H1 (cell line): Measurements from ENCODE around the gene PIK3CG. TPM values are rescaled to one million over a fixed set of nuclear protein-coding genes. Genes with fewer than 3 reads are reported as not detected.

Experiments
- CTCF ChIA-PET: fragments of 300-600 bp; sonication (Branson Sonifier 250); formaldehyde crosslinking; loops from one replicate; lab custom pipeline; 2021; ENCODE audit not compliant: partially characterized antibody; lab: Charles Lee
- POLR2A ChIA-PET: fragments of 300-600 bp; sonication (Branson Sonifier 250); formaldehyde crosslinking; loops from one replicate; lab custom pipeline; 2021; ENCODE audit warnings: inconsistent platforms; ENCODE audit not compliant: partially characterized antibody; lab: Charles Lee
- DNase-seq, 2 experiments: peaks; one replicate each; pipeline versions ENCODE4 v3.0.0 to v3.0.0-alpha.2; 2010 to 2022; ENCODE audit warnings: low spot score in 2 of 2, low read depth in 1 of 2, mixed read lengths in 1 of 2
- FAIRE-seq: peaks from 2 replicates; lab custom pipeline; 2011; peaks lifted over from hg19 to GRCh38; lab: Jason Lieb, UNC
- H2AFZ ChIP-seq: 2 replicates; pipeline ENCODE4 v1.8.1; 2012; ENCODE audit warnings: low read length, inconsistent platforms
- H2AK5ac ChIP-seq: 2 replicates; pipeline ENCODE4 v1.6.1; 2013; ENCODE audit warnings: low read depth, low read length
- H2BK120ac ChIP-seq: replicated peaks from 2 replicates; pipeline ENCODE3; 2013; ENCODE audit warnings: low read depth, low read length, inconsistent platforms
- H2BK12ac ChIP-seq: 2 replicates; pipeline ENCODE4 v1.6.1; 2013; ENCODE audit warnings: low read depth, low read length
- H2BK15ac ChIP-seq: 2 replicates; pipeline ENCODE4 v1.6.1; 2013; ENCODE audit warnings: low read length
- H2BK20ac ChIP-seq: 2 replicates; pipeline ENCODE4 v1.6.1; 2013; ENCODE audit warnings: low read length
- H2BK5ac ChIP-seq: 2 replicates; pipeline ENCODE4 v1.6.1; 2013; ENCODE audit warnings: low read depth, low read length
- H3K14ac ChIP-seq: 2 replicates; pipeline ENCODE4 v1.6.1; 2013; ENCODE audit warnings: inconsistent platforms; ENCODE audit not compliant: insufficient read length
- H3K18ac ChIP-seq: 2 replicates; pipeline ENCODE4 v1.6.1; 2013; ENCODE audit warnings: low read length; ENCODE audit errors: extremely low read depth
- H3K23ac ChIP-seq: 2 replicates; pipeline ENCODE4 v1.6.1; 2013; ENCODE audit warnings: inconsistent platforms; ENCODE audit not compliant: insufficient read length
- H3K23me2 ChIP-seq: 2 replicates; pipeline ENCODE4 v1.6.1; 2013; ENCODE audit warnings: low read depth, low read length
- H3K27ac ChIP-seq: 2 replicates; pipeline ENCODE4 v1.6.1; 2011; ENCODE audit warnings: low read depth, low read length, inconsistent platforms
- H3K27me3 ChIP-seq, 4 experiments: replicated peaks in 1 of 4; 1 replicate in 1 of 4; 2 replicates in 3 of 4; pipeline versions ENCODE4 v1.6.1 to v1.8.1; 2011 to 2013; ENCODE audit warnings: low read length in 3 of 4, mild to moderate bottlenecking in 3 of 4, inconsistent platforms in 2 of 4, mixed read lengths in 2 of 4, moderate library complexity in 1 of 4; ENCODE audit not compliant: control insufficient read depth in 3 of 4, insufficient read depth in 3 of 4; ENCODE audit errors: extremely low read depth in 1 of 4
- H3K36me3 ChIP-seq, 4 experiments: 2 replicates each; pipeline versions ENCODE4 v1.6.1 to v1.8.1; 2011 to 2013; ENCODE audit warnings: mild to moderate bottlenecking in 4 of 4, low read length in 3 of 4, moderate library complexity in 2 of 4, control low read depth in 1 of 4, inconsistent platforms in 1 of 4; ENCODE audit not compliant: insufficient read depth in 4 of 4, control insufficient read depth in 2 of 4
- H3K4ac ChIP-seq: replicated peaks from 2 replicates; pipeline ENCODE3; 2013; ENCODE audit warnings: low read length, low read depth, mixed read lengths, inconsistent platforms; ENCODE audit not compliant: insufficient read length
- H3K4me1 ChIP-seq, 4 experiments: replicated peaks in 1 of 4; 1 replicate in 1 of 4; 2 replicates in 3 of 4; pipeline versions ENCODE4 v1.6.1 to v1.8.1; 2011 to 2013; ENCODE audit warnings: low read length in 3 of 4, inconsistent platforms in 2 of 4, mixed read lengths in 1 of 4; ENCODE audit not compliant: insufficient read depth in 4 of 4, control insufficient read depth in 3 of 4
- H3K4me2 ChIP-seq, 2 experiments: 2 replicates each; pipeline versions ENCODE4 v1.6.1 to v1.8.1; 2011 to 2013; ENCODE audit warnings: low read depth in 2 of 2, low read length in 2 of 2, control low read depth in 1 of 2, inconsistent platforms in 1 of 2, mild to moderate bottlenecking in 1 of 2; ENCODE audit not compliant: insufficient read depth in 1 of 2
- H3K4me3 ChIP-seq, 4 experiments: fragments of 200-600, 300-600 bp in 1 of 4; sonication (generic), shearing (Covaris generic), sonication (Bioruptor Twin) in 1 of 4; 2 replicates each; pipeline versions ENCODE4 v1.5.1 to v1.8.1; 2011 to 2016; ENCODE audit warnings: low read length in 4 of 4, low read depth in 3 of 4, control low read depth in 2 of 4, inconsistent platforms in 2 of 4, mild to moderate bottlenecking in 2 of 4, mixed read lengths in 1 of 4, moderate library complexity in 1 of 4; ENCODE audit not compliant: insufficient read depth in 2 of 4; ENCODE audit errors: extremely low read depth in 1 of 4
- H3K56ac ChIP-seq: replicated peaks from 2 replicates; pipeline ENCODE3; 2013; ENCODE audit warnings: low read depth, mild to moderate bottlenecking, mixed read lengths, low read length, inconsistent platforms; ENCODE audit not compliant: insufficient read length
- H3K79me1 ChIP-seq: 2 replicates; pipeline ENCODE4 v1.6.1; 2013; ENCODE audit warnings: low read depth, low read length, control low read depth
- H3K79me2 ChIP-seq, 2 experiments: 2 replicates each; pipeline versions ENCODE4 v1.6.1 to v1.8.1; 2012 to 2013; ENCODE audit warnings: low read length in 2 of 2, mild to moderate bottlenecking in 2 of 2, inconsistent platforms in 1 of 2; ENCODE audit not compliant: insufficient read depth in 2 of 2, control insufficient read depth in 1 of 2
- H3K9ac ChIP-seq, 4 experiments: replicated peaks in 1 of 4; 1 replicate in 1 of 4; 2 replicates in 3 of 4; pipeline versions ENCODE4 v1.6.1 to v1.8.1; 2011 to 2013; ENCODE audit warnings: low read depth in 3 of 4, low read length in 3 of 4, control low read depth in 2 of 4, mild to moderate bottlenecking in 2 of 4, moderate library complexity in 2 of 4, inconsistent platforms in 1 of 4; ENCODE audit errors: extremely low read depth in 1 of 4
- H3K9me3 ChIP-seq, 2 experiments: 2 replicates each; pipeline versions ENCODE4 v1.6.1 to v1.8.1; 2012 to 2013; ENCODE audit warnings: mild to moderate bottlenecking in 2 of 2, moderate library complexity in 2 of 2, control low read depth in 1 of 2, inconsistent platforms in 1 of 2, low read depth in 1 of 2, low read length in 1 of 2, mixed read lengths in 1 of 2; ENCODE audit not compliant: insufficient read depth in 2 of 2
- H4K20me1 ChIP-seq, 2 experiments: replicated peaks in 1 of 2; 2 replicates each; pipeline versions ENCODE3 to v1.8.1; 2011 to 2013; ENCODE audit warnings: inconsistent platforms in 2 of 2, low read length in 2 of 2, mild to moderate bottlenecking in 1 of 2; ENCODE audit not compliant: insufficient read depth in 2 of 2, control insufficient read depth in 1 of 2
- H4K5ac ChIP-seq: 2 replicates; pipeline ENCODE4 v1.6.1; 2013; ENCODE audit warnings: low read length, low read depth, mixed read lengths, inconsistent platforms; ENCODE audit not compliant: insufficient read length
- H4K8ac ChIP-seq: 2 replicates; pipeline ENCODE4 v1.8.0; 2013; ENCODE audit warnings: mild to moderate bottlenecking, moderate library complexity, low read length, inconsistent platforms; ENCODE audit not compliant: insufficient read depth; ENCODE audit errors: extremely low read depth
- H4K91ac ChIP-seq: replicated peaks from 2 replicates; pipeline ENCODE3; 2013; ENCODE audit warnings: low read length, mixed read lengths, inconsistent platforms; ENCODE audit not compliant: insufficient read length
- JUND ChIP-seq: IDR thresholded peaks from 2 replicates; pipeline ENCODE4 v1.6.1; 2011; ENCODE audit warnings: mild to moderate bottlenecking, improper control_type of control experiment, low read length
- POLR2A ChIP-seq, 2 experiments: IDR thresholded peaks; 1 replicate in 1 of 2; 2 replicates in 1 of 2; pipeline ENCODE4 v1.6.1; 2011; ENCODE audit warnings: low read depth in 2 of 2, low read length in 2 of 2, mild to moderate bottlenecking in 2 of 2; ENCODE audit errors: control extremely low read depth in 1 of 2
- SP4 ChIP-seq: IDR thresholded peaks from 2 replicates; pipeline ENCODE4 v1.6.1; 2012; ENCODE audit warnings: low read length, inconsistent platforms
- SUZ12 ChIP-seq: fragments of 200-600 bp; sonication (generic); IDR thresholded peaks from 2 replicates; pipeline ENCODE4 v1.6.1; 2012; ENCODE audit warnings: mild to moderate bottlenecking, inconsistent platforms, low read length, moderate library complexity, mixed read lengths
- TBP ChIP-seq: IDR thresholded peaks from 2 replicates; pipeline ENCODE4 v1.6.1; 2011; ENCODE audit warnings: low read depth, low read length, improper control_type of control experiment
- WGBS, 2 experiments: shearing (Covaris generic) in 1 of 2; methylation state at CpG; one replicate each; pipeline versions ENCODE4 v1.1.6 to v1.1.7; 2013 to 2015; ENCODE audit warnings: low lambda C conversion rate in 2 of 2, mixed read lengths in 2 of 2, inconsistent platforms in 1 of 2, low coverage in 1 of 2, missing lambda C conversion rate in 1 of 2; ENCODE audit not compliant: insufficient replicate concordance in 2 of 2, insufficient coverage in 1 of 2, insufficient read length in 1 of 2; ENCODE audit errors: extremely low coverage in 1 of 2, missing lambda C conversion rate in 1 of 2; 5-methylcytosine and 5-hydroxymethylcytosine counted together
- polyA plus RNA-seq, 7 experiments: library from polyadenylated mRNA; depleted of rRNA in 3 of 7; stranded (reverse) in 5 of 7; unstranded in 2 of 7; fragments of >200 nt in 5 of 7; fragments of 200-250 nt in 2 of 7; gene quantifications; 1 replicate in 5 of 7; 2 replicates in 1 of 7; 4 replicates in 1 of 7; pipeline versions ENCODE4 v1.2.1 to v1.2.3, GENCODE V29; 2011 to 2013; ENCODE audit warnings: missing spikeins in 2 of 7, mixed read lengths in 2 of 7
- total RNA-seq: library from RNA; stranded (reverse); fragmentation: NEBNext Ultra II Directional; extraction: Animal tissue kit (Norgen Biotek cat#: 25700); gene quantifications from 2 replicates; pipeline ENCODE4 v1.2.1, GENCODE V29; 2021
- TF ChIP-seq, protein P1 (sequence below): IDR thresholded peaks from 2 replicates; pipeline ENCODE4 v1.6.1; 2012; ENCODE audit warnings: low read length, inconsistent platforms

Gene PIK3CG
- total and polyA plus RNA-seq, 2 of the 8 experiments (the other 6 are each of a cell fraction or from before 2014, with no cell fraction given), result not detected

GRCh38 chr7:106883456-106884026, 18.5 kb downstream of the PIK3CG start:
- H2BK5ac ChIP-seq, result no peak overlapping the region
- TF ChIP-seq JUND (no peak), SP4 (no peak), SUZ12 (no peak), POLR2A (IDR thresholded peaks at IDR 0.05; ENCODE audit: control extremely low read depth in 1 of 2, low read depth in 2 of 2, low read length in 2 of 2) (no peak), TBP (no peak)
- TF ChIP-seq, protein P1, sequence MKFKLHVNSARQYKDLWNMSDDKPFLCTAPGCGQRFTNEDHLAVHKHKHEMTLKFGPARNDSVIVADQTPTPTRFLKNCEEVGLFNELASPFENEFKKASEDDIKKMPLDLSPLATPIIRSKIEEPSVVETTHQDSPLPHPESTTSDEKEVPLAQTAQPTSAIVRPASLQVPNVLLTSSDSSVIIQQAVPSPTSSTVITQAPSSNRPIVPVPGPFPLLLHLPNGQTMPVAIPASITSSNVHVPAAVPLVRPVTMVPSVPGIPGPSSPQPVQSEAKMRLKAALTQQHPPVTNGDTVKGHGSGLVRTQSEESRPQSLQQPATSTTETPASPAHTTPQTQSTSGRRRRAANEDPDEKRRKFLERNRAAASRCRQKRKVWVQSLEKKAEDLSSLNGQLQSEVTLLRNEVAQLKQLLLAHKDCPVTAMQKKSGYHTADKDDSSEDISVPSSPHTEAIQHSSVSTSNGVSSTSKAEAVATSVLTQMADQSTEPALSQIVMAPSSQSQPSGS, result no peak
- H3K4ac ChIP-seq, result no peak overlapping the region
- H3K9ac ChIP-seq, result no peak overlapping the region
- no peak overlapping the region for H3K4me3 ChIP-seq
- FAIRE-seq, result no peak
- no peak overlapping the region for H3K14ac ChIP-seq
- H2BK20ac ChIP-seq, result no peak overlapping the region
- no peak overlapping the region for H4K8ac ChIP-seq
- H2BK12ac ChIP-seq, result no peak overlapping the region
- no peak overlapping the region for H3K23ac ChIP-seq
- no peaks in the 10 kb centered on the region for H3K4me1 ChIP-seq
- 100% methylated on average over 2 of the region's 2 CpGs; no CpG with 5 or more reads in 1 of the 2 experiments for WGBS, 2 experiments
- no peaks in the 10 kb centered on the region for H3K27me3 ChIP-seq
- ChIA-PET POLR2A (no interaction called here), CTCF (interaction anchor here (1.0 to 1.5 kb wide), 3 partner anchors 86 to 318 kb away, joined by 3 to 4 read pairs (median 3); no protein-coding TSS in a partner anchor)
- no peak overlapping the region for H2BK15ac ChIP-seq
- H3K79me2 ChIP-seq, result no peaks in the 10 kb centered on the region
- H4K5ac ChIP-seq, result no peak overlapping the region
- H2AK5ac ChIP-seq, result no peak overlapping the region
- no peaks in the 10 kb centered on the region for H3K23me2 ChIP-seq
- H3K27ac ChIP-seq, result no peak overlapping the region
- no peak overlapping the region for H2BK120ac ChIP-seq
- no peaks in the 10 kb centered on the region for H3K36me3 ChIP-seq
- H3K4me2 ChIP-seq, result no peak overlapping the region
- no peak overlapping the region for H2AFZ ChIP-seq
- no peak overlapping the region for H3K18ac ChIP-seq
- peaks cover 4 to 10% of the 10 kb centered on the region in 2 experiments; a peak in 1 of 4 replicates for H3K9me3 ChIP-seq
- H3K56ac ChIP-seq, result no peak overlapping the region
- H4K20me1 ChIP-seq, result no peaks in the 10 kb centered on the region
- H4K91ac ChIP-seq, result no peak overlapping the region
- no peaks in the 10 kb centered on the region for H3K79me1 ChIP-seq
- DNase-seq, result no peak
